ENCODE measurements around the gene ABLIM2. TPM values are rescaled to one million over a fixed set of nuclear protein-coding genes. Genes with fewer than 3 reads are reported as not detected.

Gene ABLIM2
- polyA plus RNA-seq, 2 of the 4 experiments (the other 2 are of a cell fraction) = 0.21 to 0.40 TPM

DNA sequence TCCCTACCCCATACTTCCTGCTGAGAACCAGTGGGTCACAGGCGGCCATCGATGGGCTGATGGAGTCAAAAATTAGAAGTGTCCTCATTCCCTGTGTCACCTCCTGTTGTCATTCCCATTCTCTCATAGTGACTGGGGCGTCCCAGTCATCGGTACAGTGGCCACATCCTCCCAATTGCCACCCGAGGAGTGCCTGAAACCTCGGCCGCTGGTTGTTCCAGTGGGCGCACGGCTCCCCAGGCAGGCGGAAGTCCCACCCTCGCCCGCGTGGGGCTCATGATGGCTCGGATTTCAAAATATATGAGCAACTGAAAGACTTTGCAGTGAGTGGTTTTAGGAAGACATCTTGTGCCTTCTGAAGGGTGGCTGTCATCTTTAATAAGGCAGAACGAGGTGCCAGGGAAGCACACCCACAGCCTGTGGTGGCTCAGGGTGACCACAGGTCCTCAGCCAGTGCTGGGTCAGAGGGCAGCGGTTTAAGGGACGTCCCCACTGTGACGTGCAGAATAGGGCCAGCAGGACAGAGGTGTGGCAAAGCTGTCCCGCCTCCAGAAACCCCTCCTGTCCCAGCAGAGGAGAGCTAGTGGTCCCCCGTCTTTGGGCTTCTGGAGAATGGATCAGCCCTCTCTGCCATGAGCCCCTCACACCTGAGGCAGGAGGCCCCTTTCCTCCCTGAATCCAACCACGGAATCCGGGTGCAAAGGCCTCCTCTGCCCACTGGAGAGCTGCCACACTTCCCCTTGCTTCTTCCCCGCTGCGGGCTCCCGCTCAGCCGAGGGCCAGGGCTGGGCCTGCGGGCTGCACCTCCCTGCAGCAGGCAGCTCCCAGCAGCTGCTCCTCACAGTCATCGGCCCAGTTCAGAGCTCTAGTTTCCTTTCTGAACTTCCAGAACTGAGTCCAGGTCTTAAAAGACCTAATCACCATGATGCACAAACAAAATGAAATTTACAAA is 90.4 kb downstream of the ABLIM2 start:
- FAIRE-seq (no peak), ATAC-seq (no peak), DNase-seq (ENCODE audit: low read depth in 1 of 2, low spot score in 1 of 2) (no peak)
- Histone ChIP-seq H3K4me1 (no peaks in the 10 kb centered on the region), H3K4me3 (no peak overlapping the region), H3K27ac (no peak overlapping the region), H3K4me2 (no peak overlapping the region), H3K9me3 (peaks cover 21% of the 10 kb centered on the region)
- TF ChIP-seq HOXA7 (CRISPR knock-in tag; IDR thresholded peaks at IDR 0.05) (no peak), FOSL2 (IDR thresholded peaks at IDR 0.05) (no peak), FOSL2 (CRISPR knock-in tag; IDR thresholded peaks at IDR 0.05) (no peak), ZC3H11A (IDR thresholded peaks at IDR 0.05) (no peak), POLR2AphosphoS2 (conservative IDR thresholded peaks at IDR 0.05; ENCODE audit: low read length) (no peak), RAD21 (conservative IDR thresholded peaks at IDR 0.05 in 1 of 2, IDR thresholded peaks at IDR 0.05 in 1 of 2) (no peak), POLR2A (IDR thresholded peaks at IDR 0.05; ENCODE audit: low read length) (no peak)
- ChIA-PET CTCF (no interaction called here), POLR2A (no interaction called here)
- WGBS (ENCODE audit: missing lambda C conversion rate) = 69% methylated on average over 22 of the region's 28 CpGs

GRCh38 chr4:8067274-8067936 is 91.2 kb downstream of the ABLIM2 start:
- Histone ChIP-seq H3K4me2 (no peak overlapping the region), H3K27ac (no peak overlapping the region), H3K4me1 (no peaks in the 10 kb centered on the region), H3K4me3 (no peak overlapping the region), H3K9me3 (peaks cover 27% of the 10 kb centered on the region)
- no peak for TF ChIP-seq FOXS1 (CRISPR knock-in tag; IDR thresholded peaks at IDR 0.05)
- TF ChIP-seq RAD21 (conservative IDR thresholded peaks at IDR 0.05 in 1 of 2, IDR thresholded peaks at IDR 0.05 in 1 of 2) = no peak
- TF ChIP-seq NFE2L2 (conservative IDR thresholded peaks at IDR 0.05; ENCODE audit: low read length) = no peak
- no peak for TF ChIP-seq ZNF302 (CRISPR knock-in tag; IDR thresholded peaks at IDR 0.05)
- no peak for TF ChIP-seq SMC3 (IDR thresholded peaks at IDR 0.05)
- TF ChIP-seq BHLHE40 (IDR thresholded peaks at IDR 0.05; ENCODE audit: low read depth, low read length) = no peak
- no peak for TF ChIP-seq JUN (IDR thresholded peaks at IDR 0.05)
- no peak for TF ChIP-seq KDM1A (IDR thresholded peaks at IDR 0.05; ENCODE audit: low read depth)
- TF ChIP-seq POLR2AphosphoS2 (conservative IDR thresholded peaks at IDR 0.05; ENCODE audit: low read length) = no peak
- no peak for TF ChIP-seq GATA3 (IDR thresholded peaks at IDR 0.05; ENCODE audit: borderline replicate concordance)
- TF ChIP-seq, protein P1, sequence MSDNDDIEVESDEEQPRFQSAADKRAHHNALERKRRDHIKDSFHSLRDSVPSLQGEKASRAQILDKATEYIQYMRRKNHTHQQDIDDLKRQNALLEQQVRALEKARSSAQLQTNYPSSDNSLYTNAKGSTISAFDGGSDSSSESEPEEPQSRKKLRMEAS (IDR thresholded peaks at IDR 0.05) = no peak
- WGBS (ENCODE audit: missing lambda C conversion rate) = 67% methylated on average over 14 of the region's 20 CpGs
- ATAC-seq = no peak
- DNase-seq (ENCODE audit: low read depth in 1 of 2, low spot score in 1 of 2) = no peak
- ChIA-PET CTCF (no interaction called here), POLR2A (no interaction called here)
- no peak for FAIRE-seq

GRCh38 chr4:8066336-8066931 is 92.2 kb downstream of the ABLIM2 start:
- CTCF ChIA-PET = interaction anchor here (0.6 kb wide), 1 partner anchor 16 kb away, joined by 3 read pairs; no protein-coding TSS in a partner anchor
- Histone ChIP-seq H3K9me3 (peaks cover 27% of the 10 kb centered on the region), H3K4me3 (no peak overlapping the region), H3K4me1 (no peaks in the 10 kb centered on the region), H3K27ac (no peak overlapping the region), H3K4me2 (no peak overlapping the region)
- POLR2A ChIA-PET = no interaction called here
- DNase-seq (ENCODE audit: low read depth in 1 of 2, low spot score in 1 of 2) (no peak), ATAC-seq (no peak), FAIRE-seq (no peak)
- WGBS (ENCODE audit: missing lambda C conversion rate) = 55% methylated on average over 13 of the region's 13 CpGs
- TF ChIP-seq ZSCAN20 (CRISPR knock-in tag; IDR thresholded peaks at IDR 0.05) = no peak
- no peak for TF ChIP-seq BHLHE40 (IDR thresholded peaks at IDR 0.05; ENCODE audit: low read depth, low read length)
- TF ChIP-seq HEYL (CRISPR knock-in tag; IDR thresholded peaks at IDR 0.05) = no peak
- TF ChIP-seq, protein P2, sequence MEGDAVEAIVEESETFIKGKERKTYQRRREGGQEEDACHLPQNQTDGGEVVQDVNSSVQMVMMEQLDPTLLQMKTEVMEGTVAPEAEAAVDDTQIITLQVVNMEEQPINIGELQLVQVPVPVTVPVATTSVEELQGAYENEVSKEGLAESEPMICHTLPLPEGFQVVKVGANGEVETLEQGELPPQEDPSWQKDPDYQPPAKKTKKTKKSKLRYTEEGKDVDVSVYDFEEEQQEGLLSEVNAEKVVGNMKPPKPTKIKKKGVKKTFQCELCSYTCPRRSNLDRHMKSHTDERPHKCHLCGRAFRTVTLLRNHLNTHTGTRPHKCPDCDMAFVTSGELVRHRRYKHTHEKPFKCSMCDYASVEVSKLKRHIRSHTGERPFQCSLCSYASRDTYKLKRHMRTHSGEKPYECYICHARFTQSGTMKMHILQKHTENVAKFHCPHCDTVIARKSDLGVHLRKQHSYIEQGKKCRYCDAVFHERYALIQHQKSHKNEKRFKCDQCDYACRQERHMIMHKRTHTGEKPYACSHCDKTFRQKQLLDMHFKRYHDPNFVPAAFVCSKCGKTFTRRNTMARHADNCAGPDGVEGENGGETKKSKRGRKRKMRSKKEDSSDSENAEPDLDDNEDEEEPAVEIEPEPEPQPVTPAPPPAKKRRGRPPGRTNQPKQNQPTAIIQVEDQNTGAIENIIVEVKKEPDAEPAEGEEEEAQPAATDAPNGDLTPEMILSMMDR (IDR thresholded peaks at IDR 0.05) = no peak
- TF ChIP-seq KDM1A (IDR thresholded peaks at IDR 0.05; ENCODE audit: low read depth) = no peak
- no peak for TF ChIP-seq GATA3 (IDR thresholded peaks at IDR 0.05; ENCODE audit: borderline replicate concordance)
